Activated T-cell treated with anti-CD3 and anti-CD28 coated beads, Interleukin-2, amount 50 U/mL, for 24 hours (primary cell): ENCODE data around the gene CALCR.

Experiments
- DNase-seq: peaks from one replicate; pipeline ENCODE4 v3.0.0-alpha.2; 2020
- H3K27ac Mint-ChIP-seq: 2 replicates; pipeline ENCODE4 v1.8.0; 2020; ENCODE audit warnings: mild to moderate bottlenecking, mixed read lengths
- H3K27me3 Mint-ChIP-seq: 2 replicates; pipeline ENCODE4 v1.8.0; 2020; ENCODE audit warnings: mixed read lengths
- H3K36me3 Mint-ChIP-seq: 2 replicates; pipeline ENCODE4 v1.8.0; 2020; ENCODE audit warnings: low read depth, mixed read lengths
- H3K4me1 Mint-ChIP-seq: 2 replicates; pipeline ENCODE4 v1.8.0; 2020; ENCODE audit warnings: low read depth, mixed read lengths
- H3K4me3 Mint-ChIP-seq: 2 replicates; pipeline ENCODE4 v1.8.0; 2020; ENCODE audit warnings: mild to moderate bottlenecking, moderate library complexity, mixed read lengths
- H3K9me3 Mint-ChIP-seq: 2 replicates; pipeline ENCODE4 v1.8.0; 2020; ENCODE audit warnings: mixed read lengths

CALCR gene

DNA sequence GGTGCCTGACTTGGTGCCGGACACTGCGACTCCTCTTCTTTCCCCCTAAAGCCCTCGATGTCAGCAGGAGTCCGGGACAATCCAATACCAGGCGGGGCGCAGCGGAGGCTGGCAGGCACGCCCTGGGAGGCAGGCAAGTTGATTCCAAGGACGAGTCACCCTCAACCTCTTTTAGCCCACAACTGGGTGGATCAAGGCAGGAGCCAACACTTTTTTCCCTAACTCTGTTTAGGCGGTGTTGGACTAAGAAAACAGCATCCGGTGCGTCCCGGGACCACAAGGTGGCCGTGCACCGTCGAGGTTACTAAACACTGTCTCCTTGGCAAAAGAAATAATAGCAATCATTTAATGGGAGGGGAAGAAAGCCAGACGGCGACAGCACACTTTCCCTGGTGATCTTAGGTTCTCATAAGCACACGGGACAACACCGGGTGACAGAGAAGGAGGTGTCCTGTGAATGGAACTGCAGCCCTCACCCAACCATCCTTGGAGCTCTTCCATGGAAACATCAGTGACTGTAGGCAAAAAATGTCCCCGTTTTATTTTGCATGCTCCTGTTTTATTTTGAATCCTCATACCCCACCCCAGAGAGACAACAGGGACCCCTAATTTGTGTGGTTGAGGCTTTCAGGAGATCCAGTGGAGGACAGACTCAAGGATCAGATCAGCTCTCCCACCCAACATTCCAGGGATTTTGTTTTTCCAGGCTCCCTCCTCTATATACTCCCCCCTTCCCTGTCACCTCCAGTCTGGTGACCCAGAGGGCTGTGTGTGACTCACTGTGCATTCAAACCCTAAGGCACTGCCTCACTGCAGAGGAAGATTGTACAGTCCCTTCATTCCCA lies 1.3 kb upstream of the CALCR start:
- Mint-ChIP-seq H3K27me3 (peaks cover 43% of the 10 kb centered on the region), H3K4me3 (no peak overlapping the region), H3K4me1 (no peaks in the 10 kb centered on the region), H3K36me3 (no peaks in the 10 kb centered on the region), H3K9me3 (no peaks in the 10 kb centered on the region), H3K27ac (no peak overlapping the region)
- DNase-seq: no peak

DNA sequence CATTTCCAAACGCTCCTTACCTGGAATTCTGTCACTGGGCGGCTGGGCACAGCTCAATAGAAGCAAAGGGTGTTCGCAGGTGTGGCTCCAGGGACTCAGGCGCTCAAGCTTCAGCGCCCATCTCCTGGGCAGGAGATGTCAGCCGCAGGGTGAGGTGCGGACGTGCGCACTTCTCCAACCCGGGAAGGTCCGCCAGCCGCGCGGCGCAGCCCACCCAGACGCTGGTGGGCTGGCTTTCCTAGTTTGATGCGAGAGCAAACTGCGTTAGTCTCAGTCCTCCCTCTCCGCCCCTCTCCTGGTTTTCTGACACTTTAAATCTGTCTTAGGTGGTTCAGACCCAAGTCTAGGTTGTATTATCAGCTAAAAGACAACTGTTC lies 267 bp downstream of the CALCR start:
- H3K4me1 Mint-ChIP-seq: no peaks in the 10 kb centered on the region
- no peaks in the 10 kb centered on the region for H3K9me3 Mint-ChIP-seq
- H3K36me3 Mint-ChIP-seq: no peaks in the 10 kb centered on the region
- H3K4me3 Mint-ChIP-seq: no peak overlapping the region
- no peak overlapping the region for H3K27ac Mint-ChIP-seq
- peaks cover 43% of the 10 kb centered on the region for H3K27me3 Mint-ChIP-seq
- DNase-seq: no peak

DNA sequence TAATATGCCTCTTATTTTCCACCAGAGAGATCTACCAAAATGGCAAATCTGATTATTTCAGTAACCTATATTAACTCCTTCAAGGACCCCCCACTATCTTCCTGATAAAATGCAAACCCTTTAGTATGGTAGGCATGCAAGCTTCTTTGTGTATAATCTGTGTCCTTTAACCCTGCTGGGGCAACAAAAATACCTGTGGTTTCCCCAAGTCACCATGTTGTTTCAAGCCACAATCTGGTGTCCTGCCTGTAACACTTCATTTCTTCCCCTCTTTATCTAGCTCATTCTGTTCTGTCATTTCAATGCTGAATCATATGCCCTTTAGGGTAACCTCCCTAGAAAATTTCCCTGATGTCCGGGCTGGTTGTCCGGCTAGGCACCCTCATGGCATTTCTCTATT lies 5.3 kb downstream of the CALCR start:
- Mint-ChIP-seq H3K27ac (no peak overlapping the region), H3K4me1 (no peaks in the 10 kb centered on the region), H3K9me3 (no peaks in the 10 kb centered on the region), H3K36me3 (no peaks in the 10 kb centered on the region), H3K27me3 (peaks cover 19% of the 10 kb centered on the region), H3K4me3 (no peak overlapping the region)
- no peak for DNase-seq

DNA sequence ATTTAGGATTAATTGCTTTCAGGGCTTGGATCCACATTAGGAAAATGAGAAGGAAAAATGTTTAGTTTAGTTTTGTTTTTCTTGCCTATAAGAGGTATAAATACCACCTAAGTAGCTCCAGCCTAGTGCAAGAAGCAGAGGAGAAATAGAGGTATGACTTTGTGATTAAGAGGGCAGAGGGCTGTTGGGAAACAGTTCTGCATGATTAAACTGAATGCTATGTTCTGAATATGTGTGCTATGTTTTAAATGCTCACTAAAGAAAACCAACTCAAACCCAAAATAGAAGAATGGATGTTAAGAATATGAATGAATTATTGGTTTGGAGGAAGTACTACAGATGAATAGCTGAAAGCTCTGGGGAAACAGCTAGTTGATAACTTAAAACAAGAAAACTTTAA lies 7.6 kb downstream of the CALCR start:
- peaks cover 7% of the 10 kb centered on the region for H3K27me3 Mint-ChIP-seq
- DNase-seq: no peak
- H3K4me1 Mint-ChIP-seq: no peaks in the 10 kb centered on the region
- no peak overlapping the region for H3K4me3 Mint-ChIP-seq
- H3K9me3 Mint-ChIP-seq: no peaks in the 10 kb centered on the region
- H3K36me3 Mint-ChIP-seq: no peaks in the 10 kb centered on the region
- no peak overlapping the region for H3K27ac Mint-ChIP-seq

- no peak for DNase-seq
- H3K9me3 Mint-ChIP-seq: no peaks in the 10 kb centered on the region
- no peak overlapping the region for H3K4me3 Mint-ChIP-seq
- no peaks in the 10 kb centered on the region for H3K4me1 Mint-ChIP-seq
- H3K27ac Mint-ChIP-seq: no peak overlapping the region
- H3K36me3 Mint-ChIP-seq: no peaks in the 10 kb centered on the region
- H3K27me3 Mint-ChIP-seq: peaks cover 17% of the 10 kb centered on the region
Observed at GRCh38 chr7:93563584-93563983, 10.9 kb downstream of the CALCR start.

DNA sequence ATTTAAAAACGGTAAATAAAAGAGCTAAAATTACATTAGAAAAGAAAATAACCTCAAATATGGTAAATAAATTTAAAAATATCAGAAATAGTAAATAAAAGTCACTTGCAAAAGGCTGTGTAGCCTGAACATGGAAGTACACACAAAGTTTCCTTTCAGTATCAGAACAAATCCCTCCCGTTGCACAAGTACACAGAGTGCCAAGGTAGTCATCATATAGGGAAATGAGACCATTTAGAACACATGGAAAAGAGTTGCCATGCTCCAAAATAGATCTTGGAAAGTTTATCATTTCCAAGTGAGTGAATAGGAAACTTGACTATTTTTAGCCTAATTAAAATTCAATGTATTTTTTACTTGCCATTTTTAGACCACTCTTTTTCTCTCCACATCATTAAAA lies 11.6 kb downstream of the CALCR start:
- no peaks in the 10 kb centered on the region for H3K36me3 Mint-ChIP-seq
- no peaks in the 10 kb centered on the region for H3K4me1 Mint-ChIP-seq
- H3K9me3 Mint-ChIP-seq: no peaks in the 10 kb centered on the region
- H3K27ac Mint-ChIP-seq: no peak overlapping the region
- H3K4me3 Mint-ChIP-seq: no peak overlapping the region
- DNase-seq: no peak
- peaks cover 18% of the 10 kb centered on the region for H3K27me3 Mint-ChIP-seq

DNA sequence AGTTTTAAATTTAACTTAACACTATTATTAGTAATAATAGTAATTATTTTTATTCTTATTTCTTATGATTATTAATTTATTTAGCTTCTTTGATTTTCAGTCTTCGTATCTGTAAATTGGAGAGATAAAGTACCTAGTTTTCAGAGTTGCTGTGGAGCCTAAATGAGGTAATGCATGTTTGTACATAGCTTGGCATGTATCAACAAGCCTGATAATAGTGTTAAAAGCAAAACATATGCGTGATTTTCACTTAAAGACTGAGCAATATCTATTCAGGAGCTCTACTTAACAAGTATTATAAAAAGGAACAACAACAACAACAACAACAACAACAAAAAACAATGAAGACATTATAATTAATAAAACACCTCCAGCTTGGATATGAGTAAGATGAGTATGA lies 12.4 kb downstream of the CALCR start:
- Mint-ChIP-seq H3K27me3 (peaks cover 18% of the 10 kb centered on the region), H3K4me3 (no peak overlapping the region), H3K4me1 (no peaks in the 10 kb centered on the region), H3K27ac (no peak overlapping the region), H3K9me3 (no peaks in the 10 kb centered on the region), H3K36me3 (no peaks in the 10 kb centered on the region)
- no peak for DNase-seq

- no peaks in the 10 kb centered on the region for H3K36me3 Mint-ChIP-seq
- peaks cover 18% of the 10 kb centered on the region for H3K27me3 Mint-ChIP-seq
- no peak overlapping the region for H3K27ac Mint-ChIP-seq
- no peaks in the 10 kb centered on the region for H3K9me3 Mint-ChIP-seq
- no peak for DNase-seq
- no peaks in the 10 kb centered on the region for H3K4me1 Mint-ChIP-seq
- no peak overlapping the region for H3K4me3 Mint-ChIP-seq
Observed at GRCh38 chr7:93559639-93560491, 14.7 kb downstream of the CALCR start.

DNA sequence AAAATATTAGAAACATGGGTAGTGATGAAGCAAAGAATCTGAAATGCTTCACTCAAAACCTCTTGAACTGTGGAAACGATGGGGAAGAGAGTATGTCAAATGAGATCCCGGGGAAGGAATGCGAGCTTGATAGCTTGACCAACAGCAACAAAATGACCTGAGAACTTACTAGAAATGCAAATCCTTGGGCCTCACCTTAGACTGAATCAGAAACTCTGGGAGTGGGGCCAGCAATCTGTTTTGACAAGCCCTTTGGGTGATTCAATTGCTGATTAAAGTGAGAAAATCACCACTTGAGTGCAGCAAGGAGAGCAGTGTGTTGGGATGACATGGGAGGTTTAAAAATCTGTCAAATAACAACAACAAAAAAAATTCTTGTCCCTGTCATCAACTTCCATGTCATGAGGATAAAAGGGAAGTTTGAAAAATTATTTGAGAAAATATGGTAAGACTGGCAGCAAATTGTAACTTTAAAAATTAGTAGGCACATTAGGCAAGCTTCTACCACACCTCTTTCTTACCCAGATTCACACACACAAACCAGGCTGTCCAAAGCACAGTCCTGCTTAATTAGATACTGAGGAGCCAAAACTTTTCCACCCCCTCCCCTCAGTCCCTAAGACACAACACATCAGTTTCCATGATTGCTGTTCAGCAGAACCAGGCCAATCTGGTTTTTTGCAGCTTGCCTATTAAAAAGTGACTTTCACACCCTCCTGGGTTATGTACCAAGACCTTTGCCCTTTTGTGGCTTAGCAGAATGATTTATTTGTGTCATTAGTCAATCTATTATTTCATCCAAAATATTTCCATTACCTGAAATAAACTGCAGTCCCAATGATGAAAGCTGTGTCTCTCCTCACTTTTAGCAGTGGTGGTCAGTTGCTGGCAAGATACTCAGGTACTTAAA lies 15.6 kb downstream of the CALCR start:
- Mint-ChIP-seq H3K36me3 (no peaks in the 10 kb centered on the region), H3K27me3 (peaks cover 12% of the 10 kb centered on the region), H3K4me1 (no peaks in the 10 kb centered on the region), H3K9me3 (no peaks in the 10 kb centered on the region), H3K27ac (no peak overlapping the region), H3K4me3 (no peak overlapping the region)
- no peak for DNase-seq

- H3K27me3 Mint-ChIP-seq: peaks cover 2% of the 10 kb centered on the region
- no peak overlapping the region for H3K4me3 Mint-ChIP-seq
- no peaks in the 10 kb centered on the region for H3K4me1 Mint-ChIP-seq
- H3K9me3 Mint-ChIP-seq: no peaks in the 10 kb centered on the region
- no peak overlapping the region for H3K27ac Mint-ChIP-seq
- no peak for DNase-seq
- no peaks in the 10 kb centered on the region for H3K36me3 Mint-ChIP-seq
Observed at GRCh38 chr7:93551931-93552330, 22.6 kb downstream of the CALCR start.

- H3K27me3 Mint-ChIP-seq: peaks cover 2% of the 10 kb centered on the region
- H3K9me3 Mint-ChIP-seq: no peaks in the 10 kb centered on the region
- H3K4me3 Mint-ChIP-seq: no peak overlapping the region
- H3K4me1 Mint-ChIP-seq: no peaks in the 10 kb centered on the region
- no peak for DNase-seq
- H3K27ac Mint-ChIP-seq: no peak overlapping the region
- H3K36me3 Mint-ChIP-seq: no peaks in the 10 kb centered on the region
Observed at GRCh38 chr7:93551063-93551895, 23.2 kb downstream of the CALCR start.

GRCh38 chr7:93547716-93548115 lies 26.8 kb downstream of the CALCR start:
- no peaks in the 10 kb centered on the region for H3K9me3 Mint-ChIP-seq
- no peaks in the 10 kb centered on the region for H3K4me1 Mint-ChIP-seq
- DNase-seq: no peak
- H3K27ac Mint-ChIP-seq: no peak overlapping the region
- no peaks in the 10 kb centered on the region for H3K36me3 Mint-ChIP-seq
- no peak overlapping the region for H3K4me3 Mint-ChIP-seq
- peaks cover 2% of the 10 kb centered on the region for H3K27me3 Mint-ChIP-seq

DNA sequence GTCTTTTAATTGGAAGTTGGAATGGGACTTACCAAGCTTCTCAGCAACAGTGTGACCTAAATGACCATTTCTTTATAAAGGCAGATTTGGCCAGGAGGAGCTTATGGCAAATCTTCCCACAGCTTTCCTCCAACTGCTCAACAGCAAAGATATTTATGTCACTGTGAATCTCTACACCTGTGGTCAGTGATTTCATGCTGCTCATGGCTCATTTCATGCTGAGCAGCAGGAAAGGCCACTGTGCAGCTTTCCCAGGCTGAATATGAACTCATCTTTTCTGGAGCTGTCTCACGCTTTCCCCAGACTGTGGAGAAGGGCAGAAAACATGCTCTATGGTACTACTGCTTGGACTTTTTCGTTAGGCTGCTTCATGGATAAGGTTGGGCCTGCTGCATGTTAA lies 29.8 kb downstream of the CALCR start:
- Mint-ChIP-seq H3K4me3 (no peak overlapping the region), H3K36me3 (no peaks in the 10 kb centered on the region), H3K4me1 (no peaks in the 10 kb centered on the region), H3K27ac (no peak overlapping the region), H3K27me3 (peaks cover 2% of the 10 kb centered on the region), H3K9me3 (no peaks in the 10 kb centered on the region)
- no peak for DNase-seq

DNA sequence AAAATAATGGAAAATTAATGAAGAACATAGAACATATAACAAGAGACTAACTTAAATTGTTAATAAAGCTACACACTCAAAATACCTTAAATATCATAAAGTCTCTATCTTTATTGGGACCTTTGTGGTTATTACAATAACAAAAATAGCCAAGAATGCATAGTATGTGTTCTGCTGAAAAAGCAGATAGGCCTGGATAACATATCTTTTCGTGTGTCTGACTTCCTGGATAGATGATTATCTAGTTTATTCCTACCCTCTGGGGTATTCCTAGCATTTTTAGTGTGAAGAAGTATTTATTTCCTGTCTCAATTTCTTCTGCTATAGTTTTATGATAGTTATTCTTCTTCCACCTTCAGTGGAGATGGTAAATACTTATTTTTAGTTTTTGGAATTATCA lies 36.5 kb downstream of the CALCR start:
- no peak overlapping the region for H3K4me3 Mint-ChIP-seq
- no peaks in the 10 kb centered on the region for H3K27me3 Mint-ChIP-seq

More for the DNA sequence above, 36.5 kb downstream of the CALCR start:
- Mint-ChIP-seq H3K27ac (no peak overlapping the region), H3K36me3 (no peaks in the 10 kb centered on the region), H3K4me1 (no peaks in the 10 kb centered on the region), H3K9me3 (no peaks in the 10 kb centered on the region)
- no peak for DNase-seq
